Stimulated activated CD4-positive, alpha-beta T cell treated with anti-CD3 and anti-CD28 coated beads, Interleukin-15, amount 100 ng/mL, for 48 hours (primary cell): ENCODE data around the gene SHMT2.

Source experiments
- DNase-seq, 2 donors: peaks; one replicate each; pipeline ENCODE4 v3.0.0-alpha.2; 2020; ENCODE audit warnings: low read depth in 2 of 2

The SHMT2 gene

GRCh38 chr12:57196956-57197355 lies 32.6 kb upstream of the SHMT2 start:
- no peak for DNase-seq

DNA sequence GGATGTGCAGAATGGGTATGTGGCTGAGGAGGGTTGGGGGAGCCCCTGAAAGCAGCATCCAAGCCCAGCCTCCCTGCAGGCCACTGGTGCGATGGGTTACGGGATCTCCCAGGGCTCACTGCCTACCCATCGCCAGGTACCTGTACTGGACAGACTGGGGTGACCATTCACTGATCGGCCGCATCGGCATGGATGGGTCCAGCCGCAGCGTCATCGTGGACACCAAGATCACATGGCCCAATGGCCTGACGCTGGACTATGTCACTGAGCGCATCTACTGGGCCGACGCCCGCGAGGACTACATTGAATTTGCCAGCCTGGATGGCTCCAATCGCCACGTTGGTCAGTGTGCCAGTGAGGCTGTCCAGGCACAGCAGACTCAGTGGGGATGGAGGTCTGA lies 31.2 kb upstream of the SHMT2 start:
- no peak for DNase-seq

DNA sequence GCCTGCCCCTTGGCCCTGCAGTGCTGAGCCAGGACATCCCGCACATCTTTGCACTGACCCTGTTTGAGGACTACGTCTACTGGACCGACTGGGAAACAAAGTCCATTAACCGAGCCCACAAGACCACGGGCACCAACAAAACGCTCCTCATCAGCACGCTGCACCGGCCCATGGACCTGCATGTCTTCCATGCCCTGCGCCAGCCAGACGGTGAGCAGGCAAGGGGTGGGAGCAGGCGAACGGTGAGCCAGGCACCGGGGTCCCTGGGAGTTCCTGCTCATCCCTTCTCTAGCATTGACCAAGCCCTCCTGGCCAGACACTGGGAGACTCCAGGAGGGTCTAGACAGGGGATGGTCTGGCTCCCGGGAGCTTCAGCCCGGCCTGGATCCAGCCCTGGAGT lies 30.3 kb upstream of the SHMT2 start:
- no peak for DNase-seq

DNA sequence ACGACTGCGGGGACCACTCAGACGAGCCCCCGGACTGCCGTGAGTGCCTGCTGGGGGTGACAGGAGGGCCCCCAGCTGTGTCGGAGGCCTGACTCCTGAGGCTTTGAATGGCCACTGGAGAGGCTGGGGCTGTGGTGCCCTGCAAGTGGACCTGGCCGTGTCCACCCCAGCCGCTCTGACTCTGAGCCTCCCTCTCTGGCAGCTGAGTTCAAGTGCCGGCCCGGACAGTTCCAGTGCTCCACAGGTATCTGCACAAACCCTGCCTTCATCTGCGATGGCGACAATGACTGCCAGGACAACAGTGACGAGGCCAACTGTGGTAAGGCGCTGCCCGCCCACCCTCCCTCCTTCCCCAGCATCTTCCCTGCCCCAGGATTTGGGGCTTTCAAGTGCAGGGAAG lies 29.0 kb upstream of the SHMT2 start:
- DNase-seq = no peak

- no peak for DNase-seq
Measured at GRCh38 chr12:57201219-57201618, 28.3 kb upstream of the SHMT2 start.

DNA sequence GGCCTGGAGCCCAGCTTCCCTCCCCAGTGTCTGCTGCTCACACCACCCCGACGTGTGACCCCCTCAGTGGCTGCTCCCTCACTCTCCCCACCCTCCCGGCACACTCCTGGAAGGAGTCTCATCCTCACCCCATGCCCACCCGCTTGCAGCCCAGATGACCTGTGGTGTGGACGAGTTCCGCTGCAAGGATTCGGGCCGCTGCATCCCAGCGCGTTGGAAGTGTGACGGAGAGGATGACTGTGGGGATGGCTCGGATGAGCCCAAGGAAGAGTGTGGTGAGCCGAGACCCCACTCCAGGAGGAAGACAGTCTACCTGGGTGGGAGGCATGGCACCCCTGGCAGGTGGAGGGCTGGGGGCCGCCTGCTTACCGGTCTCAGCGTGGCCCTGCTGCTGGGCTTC lies 27.9 kb upstream of the SHMT2 start:
- no peak for DNase-seq

DNA sequence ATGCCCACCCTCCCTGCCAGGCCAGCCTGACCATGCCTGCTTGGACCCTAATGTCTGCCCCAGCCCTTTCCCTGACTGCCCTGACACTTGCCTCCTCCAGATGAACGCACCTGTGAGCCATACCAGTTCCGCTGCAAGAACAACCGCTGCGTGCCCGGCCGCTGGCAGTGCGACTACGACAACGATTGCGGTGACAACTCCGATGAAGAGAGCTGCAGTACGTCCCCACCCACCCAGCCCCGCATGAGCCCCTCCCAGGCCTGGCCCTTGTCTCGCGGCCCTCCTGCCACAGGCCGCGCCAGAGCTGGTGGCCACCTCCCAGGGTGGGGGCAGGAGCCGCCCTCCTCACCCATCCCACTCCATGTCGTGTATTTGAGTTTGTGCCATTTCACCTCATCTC lies 27.2 kb upstream of the SHMT2 start:
- DNase-seq = no peak

GRCh38 chr12:57203201-57203600 lies 26.3 kb upstream of the SHMT2 start:
- no peak for DNase-seq

- DNase-seq = no peak
Measured at GRCh38 chr12:57203791-57204190, 25.7 kb upstream of the SHMT2 start.

GRCh38 chr12:57204454-57204853 lies 25.1 kb upstream of the SHMT2 start:
- DNase-seq = no peak

DNA sequence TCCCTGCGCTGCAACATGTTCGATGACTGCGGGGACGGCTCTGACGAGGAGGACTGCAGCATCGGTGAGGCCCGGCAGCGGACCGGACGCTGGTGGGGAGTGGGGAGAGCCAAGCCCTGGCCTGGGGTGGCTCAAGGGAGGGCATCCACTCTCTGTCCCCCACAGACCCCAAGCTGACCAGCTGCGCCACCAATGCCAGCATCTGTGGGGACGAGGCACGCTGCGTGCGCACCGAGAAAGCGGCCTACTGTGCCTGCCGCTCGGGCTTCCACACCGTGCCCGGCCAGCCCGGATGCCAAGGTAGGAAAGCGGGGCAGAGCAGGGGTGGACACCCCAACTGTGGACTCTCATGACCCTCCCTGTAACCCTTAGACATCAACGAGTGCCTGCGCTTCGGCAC lies 24.3 kb upstream of the SHMT2 start:
- DNase-seq = no peak

DNA sequence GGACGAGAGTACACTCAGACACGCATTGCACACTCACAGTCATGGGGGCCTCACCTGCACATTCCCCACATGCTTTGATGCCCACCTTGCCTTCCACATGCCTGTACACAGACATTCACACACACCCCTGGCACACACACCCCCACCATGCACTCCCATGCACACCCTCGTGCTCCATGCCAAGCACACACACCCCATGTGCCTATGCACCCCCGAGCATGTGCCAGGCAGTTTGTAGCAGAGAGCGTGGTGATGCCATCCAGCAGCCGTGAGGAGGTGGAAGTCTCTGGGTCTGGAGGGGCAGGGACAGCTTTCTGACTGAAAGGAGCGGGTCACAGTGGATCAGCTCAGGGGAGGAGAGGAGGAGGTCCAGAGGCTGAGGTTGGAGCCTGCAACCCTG lies 23.6 kb upstream of the SHMT2 start:
- no peak for DNase-seq

DNA sequence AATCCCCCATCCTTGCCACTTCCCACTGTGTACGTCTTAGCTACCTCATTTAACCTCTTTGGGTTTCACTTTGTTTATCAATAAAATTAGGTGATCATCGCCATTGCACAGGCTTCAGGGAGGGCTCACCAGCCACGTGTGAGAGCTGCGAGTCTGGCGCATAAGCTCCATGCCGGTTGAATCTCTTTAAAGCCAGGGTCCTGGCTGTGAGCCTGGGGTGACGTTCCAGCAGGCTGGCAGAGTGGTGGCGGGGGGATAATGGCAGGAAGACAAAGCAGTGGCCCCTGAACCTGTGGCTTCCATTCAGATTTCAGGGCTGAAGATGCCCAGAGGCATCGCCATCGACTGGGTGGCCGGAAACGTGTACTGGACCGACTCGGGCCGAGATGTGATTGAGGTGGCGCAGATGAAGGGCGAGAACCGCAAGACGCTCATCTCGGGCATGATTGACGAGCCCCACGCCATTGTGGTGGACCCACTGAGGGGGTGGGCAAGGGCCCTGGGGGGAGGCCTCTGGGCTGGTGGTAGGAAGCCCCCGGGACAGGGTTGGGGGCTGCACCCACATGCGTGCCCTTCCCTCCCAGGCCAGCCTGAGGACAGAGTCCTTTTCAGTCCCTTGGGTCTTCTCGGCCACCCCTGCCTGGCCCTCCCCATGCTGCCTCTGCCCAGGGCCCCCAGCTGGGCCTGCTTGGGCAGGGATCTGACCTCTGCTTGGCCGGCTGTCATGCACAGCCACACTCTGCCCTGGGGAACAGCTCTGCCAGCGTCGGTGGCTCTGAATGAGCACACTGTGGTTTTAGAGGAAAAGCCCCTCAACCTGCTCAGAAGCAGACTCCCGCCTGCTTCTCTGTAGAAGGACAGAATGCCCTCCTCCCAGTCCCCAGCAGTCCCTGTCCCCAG lies 21.5 kb upstream of the SHMT2 start:
- DNase-seq = no peak

DNA sequence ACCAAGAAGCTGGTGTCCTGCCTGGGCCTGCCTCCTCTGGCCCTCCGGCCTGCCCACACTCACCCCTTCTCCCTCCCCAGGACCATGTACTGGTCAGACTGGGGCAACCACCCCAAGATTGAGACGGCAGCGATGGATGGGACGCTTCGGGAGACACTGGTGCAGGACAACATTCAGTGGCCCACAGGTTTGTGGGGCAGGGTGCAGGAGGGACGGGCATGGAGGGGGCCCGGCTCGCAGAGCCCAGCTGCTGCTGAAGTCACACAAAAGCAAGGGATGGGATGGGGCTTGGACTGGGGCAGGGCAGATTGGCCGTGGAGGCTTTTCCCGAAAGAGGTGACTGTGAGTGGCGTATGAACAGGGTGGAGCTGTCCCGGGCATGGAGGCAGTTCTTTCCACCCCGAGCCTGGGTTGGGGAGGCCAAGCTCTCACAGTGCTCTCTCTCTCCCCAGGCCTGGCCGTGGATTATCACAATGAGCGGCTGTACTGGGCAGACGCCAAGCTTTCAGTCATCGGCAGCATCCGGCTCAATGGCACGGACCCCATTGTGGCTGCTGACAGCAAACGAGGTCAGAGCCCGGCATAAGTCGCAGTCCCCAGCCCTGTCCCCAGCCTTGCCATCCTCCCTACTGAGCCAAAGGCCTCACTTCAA lies 20.8 kb upstream of the SHMT2 start:
- DNase-seq = no peak

DNA sequence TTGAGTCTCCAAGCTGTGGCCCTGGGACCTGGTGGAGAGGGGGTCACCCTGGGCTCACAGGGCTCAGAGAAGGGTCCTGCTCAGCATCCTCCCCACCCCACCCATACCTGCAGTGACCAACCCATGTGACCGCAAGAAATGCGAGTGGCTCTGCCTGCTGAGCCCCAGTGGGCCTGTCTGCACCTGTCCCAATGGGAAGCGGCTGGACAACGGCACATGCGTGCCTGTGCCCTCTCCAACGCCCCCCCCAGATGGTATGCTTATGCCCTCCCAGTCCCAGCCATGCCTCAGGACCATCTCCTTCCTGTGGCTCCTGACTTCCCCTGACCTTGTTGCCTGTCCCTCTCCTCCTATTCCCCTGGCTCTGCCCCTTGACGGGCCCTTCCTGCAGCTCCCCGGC lies 19.6 kb upstream of the SHMT2 start:
- DNase-seq = no peak

DNA sequence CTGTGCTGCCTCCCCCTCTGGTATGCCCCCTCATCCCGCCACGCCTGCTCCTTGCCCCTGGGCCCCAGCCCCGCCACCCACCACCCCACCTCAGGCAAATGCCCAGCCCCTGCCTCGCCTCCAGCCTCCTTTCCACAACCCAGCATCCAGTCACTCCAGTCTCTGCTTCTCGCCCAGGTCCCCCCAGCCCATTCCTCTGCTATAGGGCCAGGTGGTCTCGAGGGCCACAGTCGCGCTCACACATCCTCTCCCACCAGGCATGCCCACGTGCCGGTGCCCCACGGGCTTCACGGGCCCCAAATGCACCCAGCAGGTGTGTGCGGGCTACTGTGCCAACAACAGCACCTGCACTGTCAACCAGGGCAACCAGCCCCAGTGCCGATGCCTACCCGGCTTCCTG lies 19.1 kb upstream of the SHMT2 start:
- no peak for DNase-seq

DNA sequence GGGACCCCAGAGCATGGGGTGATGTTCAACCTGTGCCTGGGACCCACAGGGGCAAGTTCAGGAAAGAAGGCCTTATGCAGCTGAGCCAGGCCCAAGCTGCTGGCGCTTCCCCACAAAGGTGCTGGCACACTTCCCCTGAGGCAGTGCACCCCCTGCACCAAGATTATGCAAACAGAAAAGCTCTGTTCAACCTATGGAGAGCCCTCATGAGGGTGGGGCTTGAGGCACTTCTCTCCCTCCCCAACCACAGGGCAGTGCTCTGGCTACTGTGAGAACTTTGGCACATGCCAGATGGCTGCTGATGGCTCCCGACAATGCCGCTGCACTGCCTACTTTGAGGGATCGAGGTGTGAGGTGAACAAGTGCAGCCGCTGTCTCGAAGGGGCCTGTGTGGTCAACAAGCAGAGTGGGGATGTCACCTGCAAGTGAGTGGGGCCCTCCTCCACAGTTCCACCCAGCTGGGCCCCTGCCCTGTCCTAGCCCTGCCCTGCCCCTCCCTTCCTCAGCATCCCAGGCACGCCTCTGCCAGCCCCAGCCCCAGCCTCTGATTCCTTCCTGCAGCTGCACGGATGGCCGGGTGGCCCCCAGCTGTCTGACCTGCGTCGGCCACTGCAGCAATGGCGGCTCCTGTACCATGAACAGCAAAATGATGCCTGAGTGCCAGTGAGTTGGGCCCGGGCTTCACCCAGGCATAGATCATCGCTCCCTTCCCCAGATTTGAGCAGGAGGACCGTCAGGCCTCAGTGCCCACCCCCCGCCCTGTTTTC lies 18.4 kb upstream of the SHMT2 start:
- no peak for DNase-seq

GRCh38 chr12:57211791-57212700 lies 17.5 kb upstream of the SHMT2 start:
- no peak for DNase-seq

- no peak for DNase-seq
Measured at GRCh38 chr12:57212701-57213057, 16.8 kb upstream of the SHMT2 start.

DNA sequence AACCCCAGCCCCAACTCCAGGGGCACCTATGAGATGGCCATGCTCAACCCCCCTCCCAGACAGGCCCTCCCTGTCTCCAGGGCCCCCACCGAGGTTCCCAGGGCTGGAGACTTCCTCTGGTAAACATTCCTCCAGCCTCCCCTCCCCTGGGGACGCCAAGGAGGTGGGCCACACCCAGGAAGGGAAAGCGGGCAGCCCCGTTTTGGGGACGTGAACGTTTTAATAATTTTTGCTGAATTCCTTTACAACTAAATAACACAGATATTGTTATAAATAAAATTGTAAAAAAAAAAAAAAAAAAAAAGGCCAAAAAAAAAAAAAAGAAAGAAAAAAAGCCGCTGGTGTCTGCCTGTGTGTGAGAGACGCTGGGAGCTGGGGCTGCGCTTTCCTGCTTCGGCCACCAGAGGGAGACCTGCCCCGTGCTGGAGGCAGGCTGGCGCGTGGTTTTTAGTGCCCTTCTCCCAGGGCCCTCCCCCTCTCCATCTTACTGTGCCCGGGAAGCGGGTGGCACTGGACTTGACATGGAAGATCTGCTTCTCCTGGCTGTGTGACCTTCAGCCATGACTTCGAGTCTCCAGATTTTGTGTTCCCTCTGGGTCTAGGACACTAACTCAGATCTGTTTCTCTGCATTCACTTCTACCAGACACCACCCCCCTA lies 16.3 kb upstream of the SHMT2 start:
- peak; percentile 70 to 78 for DNase-seq

- DNase-seq = no peak
Measured at GRCh38 chr12:57213763-57214397, 15.6 kb upstream of the SHMT2 start.
